ENCODE results near the gene ABCA4.

DNA sequence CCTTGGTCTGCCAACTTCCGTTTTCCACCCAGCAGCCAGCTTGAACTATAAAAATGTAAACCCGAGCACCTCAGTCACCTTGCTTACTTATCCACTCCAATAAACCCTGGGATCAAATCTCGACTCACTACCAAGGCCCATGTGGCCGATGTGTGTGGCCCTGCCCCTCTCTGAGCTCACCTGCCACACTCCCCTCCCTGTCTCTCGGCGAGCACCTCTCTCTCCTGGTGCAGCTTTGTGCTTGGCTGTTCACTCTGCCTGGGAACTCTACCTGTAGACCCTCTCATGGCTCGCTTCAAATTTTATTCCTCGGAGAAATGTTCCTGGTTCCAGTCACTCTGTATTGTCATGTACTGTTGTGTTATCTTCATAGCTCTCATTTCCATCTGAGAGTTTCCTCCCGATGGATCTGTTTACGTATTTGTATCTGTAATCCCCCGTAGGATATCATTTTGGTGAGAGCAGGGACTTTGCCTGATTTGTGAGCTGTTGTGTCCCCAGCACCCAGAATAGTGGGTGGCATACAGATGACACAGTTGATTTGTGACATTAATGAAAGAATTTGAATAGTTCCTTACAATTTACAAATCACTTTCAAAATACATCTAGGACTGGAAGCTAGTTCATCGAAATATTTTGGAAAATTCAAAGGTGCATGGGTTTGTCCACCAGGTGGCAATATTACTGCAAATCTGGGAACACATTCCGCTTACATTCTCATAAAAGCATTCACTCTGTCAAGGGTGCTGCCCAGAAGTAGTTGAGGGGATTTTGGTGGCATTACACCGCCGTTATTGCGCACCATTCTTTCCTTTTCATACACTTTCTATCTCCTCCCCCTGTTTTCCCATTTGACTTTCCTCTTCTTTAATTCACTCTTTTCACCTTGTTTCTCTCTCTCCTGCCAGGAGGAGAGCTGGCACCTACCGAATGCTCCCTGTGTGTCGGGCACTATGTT, 95.3 kb downstream of the ABCA4 start:
- no peak for TF ChIP-seq POLR2A (IDR thresholded peaks at IDR 0.05)
- TF ChIP-seq, protein P1, sequence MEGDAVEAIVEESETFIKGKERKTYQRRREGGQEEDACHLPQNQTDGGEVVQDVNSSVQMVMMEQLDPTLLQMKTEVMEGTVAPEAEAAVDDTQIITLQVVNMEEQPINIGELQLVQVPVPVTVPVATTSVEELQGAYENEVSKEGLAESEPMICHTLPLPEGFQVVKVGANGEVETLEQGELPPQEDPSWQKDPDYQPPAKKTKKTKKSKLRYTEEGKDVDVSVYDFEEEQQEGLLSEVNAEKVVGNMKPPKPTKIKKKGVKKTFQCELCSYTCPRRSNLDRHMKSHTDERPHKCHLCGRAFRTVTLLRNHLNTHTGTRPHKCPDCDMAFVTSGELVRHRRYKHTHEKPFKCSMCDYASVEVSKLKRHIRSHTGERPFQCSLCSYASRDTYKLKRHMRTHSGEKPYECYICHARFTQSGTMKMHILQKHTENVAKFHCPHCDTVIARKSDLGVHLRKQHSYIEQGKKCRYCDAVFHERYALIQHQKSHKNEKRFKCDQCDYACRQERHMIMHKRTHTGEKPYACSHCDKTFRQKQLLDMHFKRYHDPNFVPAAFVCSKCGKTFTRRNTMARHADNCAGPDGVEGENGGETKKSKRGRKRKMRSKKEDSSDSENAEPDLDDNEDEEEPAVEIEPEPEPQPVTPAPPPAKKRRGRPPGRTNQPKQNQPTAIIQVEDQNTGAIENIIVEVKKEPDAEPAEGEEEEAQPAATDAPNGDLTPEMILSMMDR (IDR thresholded peaks at IDR 0.05): peak; percentile 67 to 82 (median 76)
